ENCODE results near the gene NCOR1. TPM values are rescaled to one million over a fixed set of nuclear protein-coding genes. Genes with fewer than 3 reads are reported as not detected.
"Not testable (repeated sequence)": the region's sequence is repeated elsewhere in the genome, so short reads cannot be mapped to it uniquely, and the experiment has no call there.

The NCOR1 gene
- total and polyA plus RNA-seq, 10 of the 15 experiments (the other 5 are each of a cell fraction or from before 2014, with no cell fraction given): 34.5 to 135 (median 82.9) TPM

GRCh38 chr17:16211590-16211989 is 3.7 kb downstream of the NCOR1 start:
- ChIA-PET SMC1A (ENCODE audit: uncharacterized antibody, unreplicated experiment) (interaction anchor here (1.5 to 2.2 kb wide), 2 partner anchors 9 to 75 kb away, joined by 5 to 12 read pairs; no protein-coding TSS in a partner anchor), RAD21 (ENCODE audit: unreplicated experiment) (interaction anchor here (0.6 to 2.9 kb wide), 3 partner anchors 9 to 317 kb away, joined by 3 to 11 read pairs (median 10); no protein-coding TSS in a partner anchor), CTCF (interaction anchor here (1.4 kb wide), 1 partner anchor 9 kb away, joined by 3 read pairs; no protein-coding TSS in a partner anchor), POLR2A (interaction anchor here (1.0 kb wide), 1 partner anchor 138 kb away, joined by 4 read pairs; no protein-coding TSS in a partner anchor)
- H3K9ac ChIP-seq (ENCODE audit: control insufficient read depth, insufficient read depth, low read length): no peak overlapping the region
- H3K27me3 ChIP-seq (replicated peaks in 1 of 2; ENCODE audit: control insufficient read depth in 2 of 2, insufficient read depth in 2 of 2, low read length in 1 of 2): no peaks in the 10 kb centered on the region
- intact Hi-C loops (cut with micrococcal nuclease; ENCODE audit: unreplicated experiment): loop anchor here (10.0 kb wide), 1 partner anchor 203 kb away; the partner anchor contains the start of gene TRPV2
- FAIRE-seq: no peak
- H3K4me2 ChIP-seq (ENCODE audit: control insufficient read depth, insufficient read depth): no peak overlapping the region
- H3K4me3 ChIP-seq: no peak overlapping the region
- no peaks in the 10 kb centered on the region; a peak in 1 of 4 replicates for H3K36me3 ChIP-seq (ENCODE audit: control insufficient read depth in 2 of 2, insufficient read depth in 2 of 2, low read length in 1 of 2)
- BruUV-seq (replicated peaks): no TSS peak
- H3K79me2 ChIP-seq (ENCODE audit: control insufficient read depth, insufficient read depth, low read length): peaks cover 84% of the 10 kb centered on the region
- no peak for TF ChIP-seq NKRF (conservative IDR thresholded peaks at IDR 0.05)
- no peak for TF ChIP-seq ZNF217 (IDR thresholded peaks at IDR 0.05)
- no peak for TF ChIP-seq POLR2AphosphoS5 (IDR thresholded peaks at IDR 0.05; ENCODE audit: low read length)
- TF ChIP-seq NR2C2 (IDR thresholded peaks at IDR 0.05; ENCODE audit: borderline replicate concordance, control insufficient read depth, insufficient read length, low read depth): no peak
- no peak for TF ChIP-seq BMI1 (IDR thresholded peaks at IDR 0.05; ENCODE audit: borderline replicate concordance)
- H4K20me1 ChIP-seq (ENCODE audit: control insufficient read depth, insufficient read depth): no peaks in the 10 kb centered on the region; the same call in 1 of the 2 replicates
- no peak for DNase-seq (ENCODE audit: low read depth, low spot score)
- ATAC-seq: no peak
- in situ Hi-C loops (cut with MboI): no loop called here
- 87% methylated on average over 3 of the region's 3 CpGs for WGBS (ENCODE audit: insufficient coverage, insufficient replicate concordance, low lambda C conversion rate, missing lambda C conversion rate)
- no peak overlapping the region for H3K27ac ChIP-seq (ENCODE audit: control insufficient read depth, insufficient read depth)
- no peak overlapping the region for H2AFZ ChIP-seq (ENCODE audit: control insufficient read depth, low read depth, low read length)
- no peaks in the 10 kb centered on the region for H3K9me3 ChIP-seq (replicated peaks; ENCODE audit: control insufficient read depth, insufficient read depth, low read length)
- peaks cover 4% of the 10 kb centered on the region for H3K4me1 ChIP-seq (ENCODE audit: control insufficient read depth, insufficient read depth, low read length)

GRCh38 chr17:16204763-16205162 is 10.6 kb downstream of the NCOR1 start:
- ATAC-seq; DNase-seq (ENCODE audit: low read depth, low spot score); H3K4me1 ChIP-seq (ENCODE audit: control insufficient read depth, insufficient read depth, low read length); H2AFZ ChIP-seq (ENCODE audit: control insufficient read depth, low read depth, low read length); BruUV-seq (replicated peaks); H3K9ac ChIP-seq (ENCODE audit: control insufficient read depth, insufficient read depth, low read length); H3K9me3 ChIP-seq (replicated peaks; ENCODE audit: control insufficient read depth, insufficient read depth, low read length); H3K4me3 ChIP-seq; RAD21 ChIA-PET (ENCODE audit: unreplicated experiment); H3K4me2 ChIP-seq (ENCODE audit: control insufficient read depth, insufficient read depth); H3K27ac ChIP-seq (ENCODE audit: control insufficient read depth, insufficient read depth); intact Hi-C loops (cut with micrococcal nuclease; ENCODE audit: unreplicated experiment); H3K36me3 ChIP-seq (ENCODE audit: control insufficient read depth in 2 of 2, insufficient read depth in 2 of 2, low read length in 1 of 2); SMC1A ChIA-PET (ENCODE audit: uncharacterized antibody, unreplicated experiment); H3K27me3 ChIP-seq (replicated peaks in 1 of 2; ENCODE audit: control insufficient read depth in 2 of 2, insufficient read depth in 2 of 2, low read length in 1 of 2); FAIRE-seq; in situ Hi-C loops (cut with MboI); H4K20me1 ChIP-seq (ENCODE audit: control insufficient read depth, insufficient read depth): not testable (repeated sequence)
- H3K79me2 ChIP-seq (ENCODE audit: control insufficient read depth, insufficient read depth, low read length): peaks cover 78% of the 10 kb centered on the region
- ChIA-PET POLR2A (interaction anchor here (0.7 to 1.4 kb wide), 3 partner anchors 10 to 80 kb away, joined by 3 to 4 read pairs (median 3); partner anchors contain the start of gene PIGL), CTCF (interaction anchor here (0.6 kb wide), 1 partner anchor 10 kb away, joined by 3 read pairs; no protein-coding TSS in a partner anchor)
- WGBS (ENCODE audit: insufficient coverage, insufficient replicate concordance, low lambda C conversion rate, missing lambda C conversion rate): 91% methylated on average over 6 of the region's 6 CpGs

Measured in GM12878 (cell line).